Activated naive CD4-positive, alpha-beta T cell treated with anti-CD3 and anti-CD28 coated beads, Interleukin-2, amount 50 U/mL, for 72 hours (primary cell): Measurements from ENCODE around the gene GBA2. TPM values are rescaled to one million over a fixed set of nuclear protein-coding genes. Genes with fewer than 3 reads are reported as not detected.

Experiments
- ATAC-seq, 2 donors: fragments of 150-1000 bp; cut with Tn5 transposase; 2 replicates each; pipeline ENCODE4 v1.10.0; 2021; ENCODE audit warnings: mild to moderate bottlenecking in 2 of 2, moderate library complexity in 2 of 2
- DNase-seq, 2 donors: peaks; one replicate each; pipeline ENCODE4 v3.0.0; 2021 to 2022; ENCODE audit warnings: low spot score in 2 of 2
- H3K27ac Mint-ChIP-seq, 2 donors: one replicate each; pipeline ENCODE4 v1.8.0; 2022; ENCODE audit warnings: mild to moderate bottlenecking in 2 of 2, mixed read lengths in 2 of 2
- H3K36me3 Mint-ChIP-seq, 2 donors: one replicate each; pipeline ENCODE4 v1.8.0; 2022; ENCODE audit warnings: mixed read lengths in 2 of 2
- H3K9me3 Mint-ChIP-seq, 2 donors: one replicate each; pipeline ENCODE4 v1.8.0; 2022; ENCODE audit warnings: mixed read lengths in 2 of 2
- total RNA-seq, 2 donors: library from RNA; stranded (reverse); gene quantifications; one replicate each; pipeline ENCODE4 v1.2.3, GENCODE V29; 2022

Gene GBA2
- total RNA-seq, 2 donors from 2014 or later, result 23.4 to 57.6 TPM

GRCh38 chr9:35750256-35750531 lies 1.2 kb upstream of the GBA2 start:
- Mint-ChIP-seq H3K9me3 (no peaks in the 10 kb centered on the region), H3K36me3 (peaks cover 12 to 23% of the 10 kb centered on the region in 2 donors), H3K27ac (peak overlapping the region; percentile 56 to 85)
- ATAC-seq (no peak), DNase-seq (no peak)

GRCh38 chr9:35749515-35750255 lies 657 bp upstream of the GBA2 start:
- H3K9me3 Mint-ChIP-seq, result no peaks in the 10 kb centered on the region
- peak overlapping the region; percentile 56 to 85 for H3K27ac Mint-ChIP-seq
- peaks cover 12 to 23% of the 10 kb centered on the region in 2 donors for H3K36me3 Mint-ChIP-seq
- peak; percentile 44 to 69 for DNase-seq
- ATAC-seq, result peak; percentile 58 to 60

GRCh38 chr9:35748242-35748857 lies 678 bp downstream of the GBA2 start:
- ATAC-seq (no peak), DNase-seq (no peak)
- peak overlapping the region; percentile 85 to 87 for H3K27ac Mint-ChIP-seq
- H3K9me3 Mint-ChIP-seq, result no peaks in the 10 kb centered on the region
- peaks cover 12 to 23% of the 10 kb centered on the region in 2 donors for H3K36me3 Mint-ChIP-seq

- no peak for ATAC-seq
- Mint-ChIP-seq H3K9me3 (no peaks in the 10 kb centered on the region), H3K27ac (no peak overlapping the region), H3K36me3 (peaks cover 12 to 16% of the 10 kb centered on the region in 2 donors)
- no peak for DNase-seq
Observed at GRCh38 chr9:35746583-35746982, 2.4 kb downstream of the GBA2 start.

GRCh38 chr9:35745569-35745968 lies 3.5 kb downstream of the GBA2 start:
- H3K9me3 Mint-ChIP-seq, result no peaks in the 10 kb centered on the region
- peak overlapping the region in 1 of 2 donors; percentile 25 for H3K27ac Mint-ChIP-seq
- H3K36me3 Mint-ChIP-seq, result peaks cover 12 to 16% of the 10 kb centered on the region in 2 donors
- DNase-seq, result no peak
- ATAC-seq, result no peak

GRCh38 chr9:35743880-35744518 lies 5.0 kb downstream of the GBA2 start:
- no peak for ATAC-seq
- H3K9me3 Mint-ChIP-seq, result no peaks in the 10 kb centered on the region
- peaks cover 5 to 12% of the 10 kb centered on the region in 2 donors for H3K36me3 Mint-ChIP-seq
- no peak for DNase-seq
- H3K27ac Mint-ChIP-seq, result no peak overlapping the region

- peak overlapping the region in 1 of 2 donors; percentile 1 for H3K27ac Mint-ChIP-seq
- H3K36me3 Mint-ChIP-seq, result peaks cover 5 to 12% of the 10 kb centered on the region in 2 donors
- ATAC-seq (no peak), DNase-seq (no peak)
- no peaks in the 10 kb centered on the region for H3K9me3 Mint-ChIP-seq
Observed at GRCh38 chr9:35743452-35743851, 5.6 kb downstream of the GBA2 start.

- DNase-seq (no peak), ATAC-seq (peak; percentile 47 to 65)
- Mint-ChIP-seq H3K27ac (peak overlapping the region; percentile 9 to 10), H3K9me3 (no peaks in the 10 kb centered on the region), H3K36me3 (peaks cover 0 to 6% of the 10 kb centered on the region in 2 donors)
Observed at GRCh38 chr9:35741740-35742139, 7.3 kb downstream of the GBA2 start.

- Mint-ChIP-seq H3K9me3 (no peaks in the 10 kb centered on the region), H3K36me3 (peaks cover 0 to 5% of the 10 kb centered on the region in 2 donors), H3K27ac (no peak overlapping the region)
- ATAC-seq (no peak), DNase-seq (no peak)
Observed at GRCh38 chr9:35740243-35740642, 8.8 kb downstream of the GBA2 start.

- no peaks in the 10 kb centered on the region for H3K9me3 Mint-ChIP-seq
- DNase-seq, result no peak
- peak overlapping the region; percentile 25 to 59 for H3K27ac Mint-ChIP-seq
- peaks cover 0 to 10% of the 10 kb centered on the region in 2 donors for H3K36me3 Mint-ChIP-seq
- no peak for ATAC-seq
Observed at GRCh38 chr9:35738924-35739323, 10.1 kb downstream of the GBA2 start.

GRCh38 chr9:35738186-35738585 lies 10.8 kb downstream of the GBA2 start:
- peak overlapping the region in 1 of 2 donors; percentile 59 for H3K27ac Mint-ChIP-seq
- H3K9me3 Mint-ChIP-seq, result no peaks in the 10 kb centered on the region
- no peak for ATAC-seq
- peaks cover 2 to 12% of the 10 kb centered on the region in 2 donors for H3K36me3 Mint-ChIP-seq
- no peak for DNase-seq

- no peak for ATAC-seq
- DNase-seq, result no peak
- Mint-ChIP-seq H3K9me3 (no peaks in the 10 kb centered on the region), H3K27ac (no peak overlapping the region), H3K36me3 (peaks cover 8 to 19% of the 10 kb centered on the region in 2 donors)
Observed at GRCh38 chr9:35737143-35737542, 11.9 kb downstream of the GBA2 start.

- peaks cover 13 to 25% of the 10 kb centered on the region in 2 donors for H3K36me3 Mint-ChIP-seq
- no peak overlapping the region for H3K27ac Mint-ChIP-seq
- no peaks in the 10 kb centered on the region for H3K9me3 Mint-ChIP-seq
- ATAC-seq (no peak), DNase-seq (peak in 1 of 2 donors; percentile 70)
Observed at GRCh38 chr9:35736201-35736633, 12.8 kb downstream of the GBA2 start.

GRCh38 chr9:35734096-35734495 lies 14.9 kb downstream of the GBA2 start:
- DNase-seq (no peak), ATAC-seq (no peak)
- peaks cover 14 to 33% of the 10 kb centered on the region in 2 donors for H3K36me3 Mint-ChIP-seq
- H3K9me3 Mint-ChIP-seq, result no peaks in the 10 kb centered on the region
- H3K27ac Mint-ChIP-seq, result peak overlapping the region in 1 of 2 donors; percentile 50

- peak in 1 of 2 donors; percentile 33 for DNase-seq
- ATAC-seq, result peak; percentile 15 to 34
- H3K9me3 Mint-ChIP-seq, result no peaks in the 10 kb centered on the region
- H3K36me3 Mint-ChIP-seq, result peaks cover 14 to 33% of the 10 kb centered on the region in 2 donors
- H3K27ac Mint-ChIP-seq, result peak overlapping the region in 1 of 2 donors; percentile 95
Observed at GRCh38 chr9:35732800-35733541, 16.1 kb downstream of the GBA2 start.

GRCh38 chr9:35732185-35732799 lies 16.7 kb downstream of the GBA2 start, which contains the start of the genes CREB3 and TLN1:
Gene CREB3, plus strand, starts transcription at chr9:35732666. Its CDS starts 107 bp downstream, at chr9:35732773.
Gene TLN1, minus strand, starts transcription at chr9:35732195. Its CDS starts 6,501 bp downstream, at chr9:35725694.
- peaks cover 14 to 33% of the 10 kb centered on the region in 2 donors for H3K36me3 Mint-ChIP-seq
- peak; percentile 96 to 97 for DNase-seq
- H3K27ac Mint-ChIP-seq, result peak within 1 kb of the TSS in 1 of 2 donors; percentile 95
- no peaks in the 10 kb centered on the region for H3K9me3 Mint-ChIP-seq
- peak; percentile 76 to 91 for ATAC-seq
